Epithelial cell of esophagus (primary cell): ENCODE results near the gene PDCD4.

Source experiments
- DNase-seq: peaks from one replicate; pipeline ENCODE4 v3.0.0; 2010; ENCODE audit warnings: low read depth
- H3K4me3 ChIP-seq: 2 replicates; pipeline ENCODE4 v1.5.1; 2011; ENCODE audit warnings: mild to moderate bottlenecking, low read length, control low read depth
- CTCF ChIP-seq: IDR thresholded peaks from 2 replicates; pipeline ENCODE4 v1.5.1; 2011; ENCODE audit warnings: low read depth, mild to moderate bottlenecking, low read length, control low read depth, inconsistent platforms; ENCODE audit not compliant: insufficient read depth; ENCODE audit errors: missing control alignments

Gene PDCD4

GRCh38 chr10:110871298-110872084 is at the start of gene PDCD4:
PDCD4 (plus strand) TSS chr10:110871928; CDS start chr10:110876028, 4,100 bp downstream.
- peak within 1 kb of the TSS; percentile 85 for H3K4me3 ChIP-seq
- TF ChIP-seq CTCF = no peak

GRCh38 chr10:110822035-110822711 is 49.6 kb upstream of the PDCD4 start:
- TF ChIP-seq CTCF = no peak
- no peak overlapping the region for H3K4me3 ChIP-seq

More at GRCh38 chr10:110871298-110872084, at the start of gene PDCD4:
- DNase-seq = peak; percentile 97

GRCh38 chr10:110822712-110823311 is 48.9 kb upstream of the PDCD4 start:
- no peak for DNase-seq
- no peak overlapping the region for H3K4me3 ChIP-seq
- no peak for TF ChIP-seq CTCF

More at GRCh38 chr10:110822035-110822711, 49.6 kb upstream of the PDCD4 start:
- no peak for DNase-seq

GRCh38 chr10:110824152-110824441 is 47.6 kb upstream of the PDCD4 start:
- H3K4me3 ChIP-seq = no peak overlapping the region
- peak; percentile 36 for DNase-seq
- TF ChIP-seq CTCF = no peak

- TF ChIP-seq CTCF = no peak
- H3K4me3 ChIP-seq = no peak overlapping the region
- DNase-seq = no peak
Measured at GRCh38 chr10:110824660-110825059, 47.1 kb upstream of the PDCD4 start.

- H3K4me3 ChIP-seq = no peak overlapping the region
- no peak for TF ChIP-seq CTCF
- no peak for DNase-seq
Measured at GRCh38 chr10:110825508-110825907, 46.2 kb upstream of the PDCD4 start.
